ENCODE measurements around the gene FBXO36.
"Not testable (repeated sequence)": the region's sequence is repeated elsewhere in the genome, so short reads cannot be mapped to it uniquely, and the experiment has no call there.

Gene FBXO36

GRCh38 chr2:229922449-229923386, at the start of gene FBXO36:
TSS of gene FBXO36 (plus strand) at chr2:229922503. CDS start at chr2:229922514, 11 bp downstream.
- DNase-seq: peak in 9 of 14 donors; percentile 36 to 96 (median 94)

GRCh38 chr2:229873123-229873581, 49.2 kb upstream of the FBXO36 start:
- DNase-seq: no peak

GRCh38 chr2:229874647-229875046, 47.7 kb upstream of the FBXO36 start:
- no peak for DNase-seq

- no peak for DNase-seq
These were observed 46.8 kb upstream of the FBXO36 start for GRCh38 chr2:229875549-229875948.

- DNase-seq: no peak
These were observed 42.9 kb upstream of the FBXO36 start for GRCh38 chr2:229879191-229879950.

- DNase-seq: no peak
These were observed 41.3 kb upstream of the FBXO36 start for GRCh38 chr2:229880892-229881586.

- DNase-seq: no peak
These were observed 39.7 kb upstream of the FBXO36 start for GRCh38 chr2:229882583-229882982.

GRCh38 chr2:229884775-229885699, 37.3 kb upstream of the FBXO36 start:
- DNase-seq: no peak

- DNase-seq: no peak
These were observed 34.9 kb upstream of the FBXO36 start for GRCh38 chr2:229887441-229887840.

GRCh38 chr2:229888031-229888430, 34.3 kb upstream of the FBXO36 start:
- DNase-seq: no peak

GRCh38 chr2:229889023-229889422, 33.3 kb upstream of the FBXO36 start:
- DNase-seq: no peak

- DNase-seq: no peak
These were observed 25.4 kb upstream of the FBXO36 start for GRCh38 chr2:229896857-229897256.

GRCh38 chr2:229899604-229900003, 22.7 kb upstream of the FBXO36 start:
- DNase-seq: no peak

- no peak for DNase-seq
These were observed 22.3 kb upstream of the FBXO36 start for GRCh38 chr2:229900012-229900411.

- DNase-seq: not testable (repeated sequence)
These were observed 21.8 kb upstream of the FBXO36 start for GRCh38 chr2:229900514-229900913.

GRCh38 chr2:229901819-229902218, 20.5 kb upstream of the FBXO36 start:
- DNase-seq: no peak

- DNase-seq: no peak
These were observed 19.3 kb upstream of the FBXO36 start for GRCh38 chr2:229903037-229903436.

GRCh38 chr2:229905601-229906000, 16.7 kb upstream of the FBXO36 start:
- DNase-seq: no peak

- DNase-seq: no peak
These were observed 13.2 kb upstream of the FBXO36 start for GRCh38 chr2:229909090-229909489.

- no peak for DNase-seq
These were observed 12.0 kb upstream of the FBXO36 start for GRCh38 chr2:229910147-229910831.

- no peak for DNase-seq
These were observed 11.4 kb upstream of the FBXO36 start for GRCh38 chr2:229910832-229911412.

All from C1 segment of cervical spinal cord (tissue), 14 donors.